ENCODE data around the gene SLC28A2. TPM values are rescaled to one million over a fixed set of nuclear protein-coding genes. Genes with fewer than 3 reads are reported as not detected.

Gene SLC28A2
- total RNA-seq, 1 donor from 2014 or later, result not detected

GRCh38 chr15:45326741-45327140 is 74.7 kb downstream of the SLC28A2 start:
- Histone ChIP-seq H3K36me3 (ENCODE audit: control insufficient read depth, insufficient read depth, low read length) (no peaks in the 10 kb centered on the region), H3K4me3 (ENCODE audit: low read depth, low read length) (no peak overlapping the region), H3K27me3 (ENCODE audit: control insufficient read depth, insufficient read depth, low read length) (no peaks in the 10 kb centered on the region)
- TF ChIP-seq CTCF (IDR thresholded peaks at IDR 0.05; ENCODE audit: insufficient read depth, low read length, poor library complexity, severe bottlenecking), result no peak
- no peak for DNase-seq (ENCODE audit: low read depth)

Other genes starting within 250 kb of the SLC28A2 start
- 30.2 and 44.0 TPM in 2 replicates for gene SORD, start 229.0 kb upstream of the SLC28A2 start, total RNA-seq
- 0.08 and 0.14 TPM in 2 replicates for gene DUOX2, start 138.1 kb upstream of the SLC28A2 start, total RNA-seq
- not detected in 2 replicates for gene DUOXA2, start 137.9 kb upstream of the SLC28A2 start, total RNA-seq
- gene DUOXA1, start 122.4 kb upstream of the SLC28A2 start, total RNA-seq, result 0.27 TPM in 1 of 2 replicates, not detected in the other
- 4.1 and 6.6 TPM in 2 replicates for gene DUOX1, start 122.2 kb upstream of the SLC28A2 start, total RNA-seq
- 0.89 and 1.6 TPM in 2 replicates for gene SHF, start 64.3 kb upstream of the SLC28A2 start, total RNA-seq
- gene GATM, start 126.3 kb downstream of the SLC28A2 start, total RNA-seq, result 8.7 and 12.1 TPM in 2 replicates